Omental fat pad (tissue), 4 donors: Measurements from ENCODE around the gene CUX1. TPM values are rescaled to one million over a fixed set of nuclear protein-coding genes. Genes with fewer than 3 reads are reported as not detected.

Source experiments
- ATAC-seq: fragments of 150-250 bp; one replicate; pipeline ENCODE4 v1.9.1; 2016; ENCODE audit warnings: mild to moderate bottlenecking, moderate library complexity; ENCODE audit not compliant: low FRiP score
- DNase-seq: peaks from one replicate; pipeline ENCODE4 v3.0.0-alpha.2; 2019; ENCODE audit warnings: low spot score
- total RNA-seq, 4 donors: library from RNA; depleted of rRNA; stranded (reverse); fragments of >200 nt; gene quantifications; one replicate each; pipeline ENCODE4 v1.1.0, GENCODE V29; 2016
- TF ChIP-seq, protein P1 (sequence below), 3 donors: fragments of 450-650 bp; IDR thresholded peaks; one replicate each; pipeline ENCODE4 v1.5.1; 2016 to 2017; ENCODE audit warnings: antibody characterized with exemption in 3 of 3, mild to moderate bottlenecking in 3 of 3, moderate library complexity in 2 of 3

The CUX1 gene
- total RNA-seq, 4 donors from 2014 or later, result 67.6 to 141 (median 75.7) TPM

DNA sequence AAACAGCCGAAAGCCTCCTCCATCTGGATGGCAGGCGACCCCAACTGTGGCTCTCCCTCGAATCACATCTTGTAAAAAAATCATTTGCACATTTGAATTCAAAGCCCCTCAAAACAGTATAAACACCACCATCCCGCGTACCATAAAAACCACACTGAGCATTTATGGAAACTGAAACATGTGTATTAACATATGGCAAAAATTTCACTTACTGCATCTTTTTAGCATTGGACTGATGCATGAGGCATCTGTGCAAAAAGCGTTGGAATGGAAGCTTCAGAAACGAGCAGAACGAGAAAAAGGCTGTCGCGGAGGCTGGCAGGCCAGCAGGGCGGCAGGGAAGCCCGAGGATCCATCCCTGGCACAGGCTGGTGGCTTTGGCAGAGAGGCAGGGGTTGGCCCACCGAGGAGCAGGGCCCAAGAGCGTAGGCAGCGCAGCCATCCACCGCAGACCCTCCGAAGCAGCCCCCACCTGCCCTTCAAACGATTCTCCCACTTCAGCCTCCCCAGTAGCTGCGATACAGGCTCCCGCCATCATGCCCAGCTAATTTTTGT, 39.3 kb upstream of the CUX1 start:
- TF ChIP-seq, protein P1, sequence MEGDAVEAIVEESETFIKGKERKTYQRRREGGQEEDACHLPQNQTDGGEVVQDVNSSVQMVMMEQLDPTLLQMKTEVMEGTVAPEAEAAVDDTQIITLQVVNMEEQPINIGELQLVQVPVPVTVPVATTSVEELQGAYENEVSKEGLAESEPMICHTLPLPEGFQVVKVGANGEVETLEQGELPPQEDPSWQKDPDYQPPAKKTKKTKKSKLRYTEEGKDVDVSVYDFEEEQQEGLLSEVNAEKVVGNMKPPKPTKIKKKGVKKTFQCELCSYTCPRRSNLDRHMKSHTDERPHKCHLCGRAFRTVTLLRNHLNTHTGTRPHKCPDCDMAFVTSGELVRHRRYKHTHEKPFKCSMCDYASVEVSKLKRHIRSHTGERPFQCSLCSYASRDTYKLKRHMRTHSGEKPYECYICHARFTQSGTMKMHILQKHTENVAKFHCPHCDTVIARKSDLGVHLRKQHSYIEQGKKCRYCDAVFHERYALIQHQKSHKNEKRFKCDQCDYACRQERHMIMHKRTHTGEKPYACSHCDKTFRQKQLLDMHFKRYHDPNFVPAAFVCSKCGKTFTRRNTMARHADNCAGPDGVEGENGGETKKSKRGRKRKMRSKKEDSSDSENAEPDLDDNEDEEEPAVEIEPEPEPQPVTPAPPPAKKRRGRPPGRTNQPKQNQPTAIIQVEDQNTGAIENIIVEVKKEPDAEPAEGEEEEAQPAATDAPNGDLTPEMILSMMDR (IDR thresholded peaks at IDR 0.05), result no peak
- no peak for ATAC-seq
- no peak for DNase-seq

DNA sequence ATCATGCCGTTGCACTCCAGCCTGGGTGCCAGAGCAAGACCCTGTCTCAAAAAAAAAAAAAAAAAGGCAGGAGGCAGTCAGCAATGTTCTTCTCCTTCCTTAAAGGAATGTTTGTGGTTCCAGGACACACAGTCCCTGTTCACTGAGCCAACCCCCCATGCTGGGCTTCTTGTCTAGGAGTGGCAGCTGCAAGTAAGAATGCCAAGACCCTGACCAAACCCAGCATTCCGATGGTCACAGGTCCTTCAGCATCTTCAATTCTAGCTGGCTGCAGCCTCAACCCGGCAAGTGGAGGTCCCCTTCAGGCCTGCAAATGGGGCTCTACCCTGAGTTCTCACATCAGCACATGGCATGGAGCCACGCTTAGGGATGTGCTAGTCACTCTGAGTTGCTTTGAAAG, 38.2 kb upstream of the CUX1 start:
- no peak for ATAC-seq
- TF ChIP-seq, protein P1 (IDR thresholded peaks at IDR 0.05), result no peak
- DNase-seq, result no peak

DNA sequence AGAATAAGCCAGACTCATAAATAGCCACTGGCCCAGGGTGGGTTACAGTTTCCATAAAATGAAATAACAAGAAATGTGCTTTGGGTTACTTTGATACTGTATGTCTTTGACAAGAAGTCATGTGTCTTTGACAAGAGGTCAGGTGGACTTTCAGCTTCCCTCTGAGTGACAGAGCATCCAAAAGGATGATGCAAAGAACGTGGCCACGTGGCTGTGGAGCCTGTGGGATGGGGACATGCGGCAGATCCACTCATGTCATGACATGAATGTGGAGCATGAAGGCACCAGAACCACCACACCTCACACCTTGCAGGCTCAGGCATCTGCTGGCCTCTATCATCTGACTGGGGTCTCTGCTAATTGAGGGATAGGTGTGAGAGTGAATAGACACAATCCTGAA, 37.1 kb upstream of the CUX1 start:
- TF ChIP-seq, protein P1 (IDR thresholded peaks at IDR 0.05), result no peak
- DNase-seq, result no peak
- ATAC-seq, result no peak

DNA sequence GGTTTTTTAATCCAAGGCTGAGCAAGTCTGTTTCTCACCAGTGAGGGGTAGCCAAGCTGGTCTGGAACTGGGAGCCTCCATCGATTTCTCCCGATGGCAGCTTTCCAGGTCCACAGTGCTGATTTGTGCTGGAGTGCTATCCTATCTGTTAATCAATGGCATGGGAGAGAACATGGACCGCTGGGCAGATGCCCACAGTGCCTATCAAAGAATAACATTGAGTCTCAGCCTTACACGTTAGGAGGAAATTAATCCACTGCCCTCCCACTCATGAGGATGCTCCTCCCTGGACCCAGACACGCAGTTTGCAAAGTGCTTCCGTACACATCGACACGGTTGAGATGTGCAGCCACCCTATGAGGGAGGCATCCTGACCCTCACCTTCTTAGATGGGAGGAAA, 36.0 kb upstream of the CUX1 start:
- TF ChIP-seq, protein P1 (IDR thresholded peaks at IDR 0.05), result no peak
- DNase-seq (no peak), ATAC-seq (no peak)

DNA sequence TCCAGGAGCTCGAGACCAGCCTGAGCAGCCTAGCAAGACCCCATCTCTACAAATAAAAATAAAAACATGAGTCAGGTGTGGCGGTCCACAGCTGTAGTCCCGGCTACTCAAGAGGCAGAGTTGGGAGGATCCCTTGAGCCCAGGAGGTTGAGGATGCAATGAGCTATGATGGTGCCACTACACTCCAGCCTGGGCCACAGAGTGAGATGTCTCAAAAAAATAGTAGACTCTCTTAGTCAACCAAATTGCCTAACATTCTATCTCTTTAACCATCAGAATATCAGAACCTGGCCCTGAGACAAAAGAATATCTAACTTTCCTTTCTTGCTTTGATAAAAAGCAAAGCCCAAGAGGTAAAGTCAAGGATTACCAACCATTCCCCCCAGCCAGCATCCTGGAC, 35.0 kb upstream of the CUX1 start:
- TF ChIP-seq, protein P1 (IDR thresholded peaks at IDR 0.05), result no peak
- ATAC-seq (no peak), DNase-seq (no peak)

DNA sequence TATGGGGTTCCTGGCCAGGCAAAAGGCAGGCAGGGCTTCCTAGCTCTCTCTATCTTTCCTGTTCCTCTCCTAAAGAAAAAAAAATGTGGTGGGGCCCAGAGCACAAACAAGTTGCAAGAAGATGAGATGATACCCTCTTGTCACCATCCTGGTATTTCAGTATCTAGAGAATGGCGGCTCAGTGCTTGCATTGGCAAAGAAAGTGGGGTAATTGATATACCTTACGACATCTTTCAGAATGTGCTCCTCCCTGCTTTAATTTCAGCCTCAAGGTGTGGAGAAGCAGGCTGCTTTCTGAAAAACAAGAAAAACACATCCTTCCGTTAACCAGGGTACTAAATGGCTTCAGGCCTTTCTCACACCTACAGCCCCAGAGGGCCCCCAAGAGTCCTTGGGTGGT, 34.5 kb upstream of the CUX1 start:
- DNase-seq, result no peak
- no peak for ATAC-seq

More for the DNA sequence above, 34.5 kb upstream of the CUX1 start:
- TF ChIP-seq, protein P1 (IDR thresholded peaks at IDR 0.05), result no peak
